Smooth muscle cell of the brain vasculature (primary cell): ENCODE measurements around the gene YIF1A.
A peak's percentile ranks its signal among the peaks of the same experiment; 100 is the strongest.
"Not testable (repeated sequence)": the region's sequence is repeated elsewhere in the genome, so short reads cannot be mapped to it uniquely, and the experiment has no call there.

ENCODE experiments used
- DNase-seq: peaks from one replicate; pipeline ENCODE4 v3.0.0-alpha.2; 2012; ENCODE audit warnings: low read depth, low spot score

The YIF1A gene

GRCh38 chr11:66271816-66272215, 17.1 kb downstream of the YIF1A start:
- DNase-seq, result no peak

DNA sequence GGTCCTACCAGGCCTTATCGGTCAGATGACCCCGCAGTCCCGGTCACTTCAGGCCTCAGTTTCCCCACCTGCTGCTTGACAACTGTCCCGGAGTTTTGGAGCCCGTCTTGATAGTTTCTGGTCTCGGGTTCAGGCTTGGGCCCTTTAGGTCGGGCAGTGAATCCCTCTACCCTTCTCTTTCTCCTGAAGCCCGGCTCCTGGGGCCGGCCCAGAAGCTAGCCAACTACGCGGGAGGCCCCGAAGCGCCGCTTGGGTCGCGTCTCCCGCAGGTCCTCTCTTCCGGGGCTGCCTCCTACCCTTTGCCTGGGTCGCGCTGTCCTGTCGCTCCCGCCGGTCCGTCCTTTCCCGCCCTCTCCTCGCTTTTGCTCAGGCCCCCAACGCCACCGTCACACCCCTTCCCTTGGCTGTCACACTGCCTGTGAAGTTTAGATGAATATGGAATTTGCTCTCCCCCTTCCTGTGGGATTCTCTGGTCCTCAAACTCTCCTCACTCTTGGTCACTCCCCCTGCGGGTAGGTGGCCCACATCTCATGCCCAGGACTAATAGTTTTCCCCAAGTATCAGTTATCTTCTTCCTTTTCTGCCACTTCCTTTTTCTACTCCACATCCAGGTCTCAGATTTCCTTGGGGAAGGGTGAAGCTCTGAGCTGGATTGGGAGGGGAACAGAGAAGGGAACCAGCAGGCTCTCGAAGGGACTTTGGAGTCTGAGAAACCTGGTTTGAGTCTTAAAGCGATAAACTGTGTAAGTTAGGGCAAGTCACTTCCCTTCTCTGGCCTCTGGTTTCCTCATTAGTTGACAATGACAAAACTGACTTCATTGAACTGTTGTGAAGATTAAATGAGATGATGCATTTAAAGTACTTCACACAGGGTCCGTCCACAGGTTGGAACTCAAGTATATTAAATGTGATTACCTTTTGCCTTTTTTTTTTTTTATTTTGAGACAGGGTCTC, 19.7 kb downstream of the YIF1A start:
- no peak for DNase-seq

- peak; percentile 100 for DNase-seq
Observed at GRCh38 chr11:66268244-66268951, 20.5 kb downstream of the YIF1A start, which contains the start of gene RAB1B. Gene RAB1B (plus strand): TSS chr11:66268639. CDS start chr11:66268680, 41 bp downstream.

- DNase-seq, result peak; percentile 65
Observed at GRCh38 chr11:66267379-66268243, 21.3 kb downstream of the YIF1A start.

DNA sequence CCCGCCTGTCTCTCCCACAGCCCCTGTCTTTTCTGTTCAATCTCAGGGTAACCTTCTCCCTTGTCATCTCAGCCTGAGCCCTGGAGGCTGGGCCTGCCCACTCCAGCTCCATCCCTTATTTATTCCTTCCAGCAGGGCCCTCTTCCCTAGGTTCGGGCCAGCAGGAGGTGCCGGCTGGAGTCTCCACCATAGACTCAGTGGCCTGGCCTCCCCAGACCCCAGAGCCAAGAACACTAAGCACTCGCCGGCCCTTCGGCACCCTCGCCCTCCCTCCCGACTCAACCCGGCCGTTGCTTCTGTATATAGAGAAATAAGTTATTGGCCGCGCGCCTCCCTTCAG, 21.9 kb downstream of the YIF1A start:
- no peak for DNase-seq

- no peak for DNase-seq
Observed at GRCh38 chr11:66266378-66267038, 22.4 kb downstream of the YIF1A start.

DNA sequence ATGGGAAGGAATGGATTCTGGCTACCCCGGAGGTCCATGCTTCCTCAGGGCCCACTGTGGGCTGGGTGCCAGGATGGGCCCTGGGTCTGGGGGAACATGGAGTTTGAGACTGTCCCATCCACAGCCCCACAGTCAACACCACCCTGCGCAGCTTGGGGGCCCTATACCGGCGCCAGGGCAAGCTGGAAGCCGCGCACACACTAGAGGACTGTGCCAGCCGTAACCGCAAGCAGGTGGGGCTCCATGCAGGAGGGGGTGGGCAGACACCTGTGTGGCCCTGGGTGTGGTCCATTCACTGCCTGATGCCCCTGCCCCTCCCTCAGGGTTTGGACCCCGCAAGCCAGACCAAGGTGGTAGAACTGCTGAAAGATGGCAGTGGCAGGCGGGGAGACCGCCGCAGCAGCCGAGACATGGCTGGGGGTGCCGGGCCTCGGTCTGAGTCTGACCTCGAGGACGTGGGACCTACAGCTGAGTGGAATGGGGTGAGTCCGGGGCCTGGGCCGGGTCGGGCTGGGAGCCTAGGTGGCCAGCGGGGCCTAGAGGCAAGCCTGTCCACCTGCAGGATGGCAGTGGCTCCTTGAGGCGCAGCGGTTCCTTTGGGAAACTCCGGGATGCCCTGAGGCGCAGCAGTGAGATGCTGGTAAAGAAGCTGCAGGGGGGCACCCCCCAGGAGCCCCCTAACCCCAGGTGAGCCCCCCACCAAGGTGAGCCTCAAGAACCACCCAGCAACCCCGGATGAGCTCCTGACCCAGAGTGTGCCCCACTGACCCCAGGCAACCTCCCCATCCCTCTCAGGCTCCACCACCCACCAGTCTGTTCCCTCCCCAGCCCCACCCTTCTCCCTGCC, 23.2 kb downstream of the YIF1A start:
- no peak for DNase-seq

DNA sequence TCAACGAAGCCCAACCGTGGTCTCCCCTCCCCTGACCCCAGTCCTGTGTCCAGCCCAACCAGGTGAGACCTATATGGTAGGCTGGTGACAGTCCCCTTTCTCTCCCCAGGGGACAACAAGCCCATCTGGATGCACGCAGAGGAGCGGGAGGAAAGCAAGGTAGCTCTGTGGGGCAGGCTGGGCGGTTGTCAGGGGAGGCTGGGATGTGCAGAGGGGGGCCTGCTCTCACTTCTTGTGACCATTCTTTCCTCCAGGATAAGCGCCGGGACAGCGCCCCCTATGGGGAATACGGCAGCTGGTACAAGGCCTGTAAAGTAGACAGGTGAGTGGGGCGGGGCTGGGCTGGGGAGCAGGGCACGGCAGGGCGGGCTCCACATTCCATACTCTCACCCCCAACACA, 24.0 kb downstream of the YIF1A start:
- no peak for DNase-seq

GRCh38 chr11:66264383-66264782, 24.6 kb downstream of the YIF1A start:
- no peak for DNase-seq

- DNase-seq, result no peak
Observed at GRCh38 chr11:66263785-66264184, 25.2 kb downstream of the YIF1A start.

DNA sequence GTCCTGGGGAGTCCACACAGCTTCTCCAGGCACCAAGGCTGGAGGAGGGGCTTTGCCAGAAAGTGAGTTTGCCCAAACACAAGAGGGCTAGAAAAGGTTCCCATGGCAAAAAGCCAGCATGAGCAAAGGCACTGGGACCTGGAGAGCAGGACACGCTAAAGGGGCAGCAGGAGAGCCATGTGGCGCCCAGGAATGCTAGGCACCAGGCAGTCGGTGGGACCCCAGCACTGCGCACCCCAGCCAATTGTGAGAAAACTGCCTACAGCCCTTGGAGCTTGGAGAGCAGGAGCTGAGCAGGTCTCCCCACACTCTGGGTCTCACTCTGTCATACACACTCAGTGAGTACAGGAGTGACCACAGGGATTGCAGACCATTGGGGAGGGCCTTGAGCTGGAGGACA, 25.7 kb downstream of the YIF1A start:
- DNase-seq, result no peak

DNA sequence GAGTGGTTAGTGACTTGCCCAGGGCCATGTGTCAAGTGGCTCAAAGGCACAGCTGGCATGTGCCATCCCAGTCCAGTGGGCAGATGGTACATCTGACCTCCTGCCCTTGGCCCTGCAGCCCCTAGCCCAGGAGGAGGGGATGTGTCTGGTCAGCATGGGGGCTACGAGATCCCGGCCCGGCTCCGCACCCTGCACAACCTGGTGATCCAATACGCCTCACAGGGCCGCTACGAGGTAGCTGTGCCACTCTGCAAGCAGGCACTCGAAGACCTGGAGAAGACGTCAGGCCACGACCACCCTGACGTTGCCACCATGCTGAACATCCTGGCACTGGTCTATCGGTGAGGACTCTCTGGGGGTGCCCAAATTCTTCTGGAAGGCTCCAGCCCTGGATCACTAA, 26.2 kb downstream of the YIF1A start:
- DNase-seq, result no peak

DNA sequence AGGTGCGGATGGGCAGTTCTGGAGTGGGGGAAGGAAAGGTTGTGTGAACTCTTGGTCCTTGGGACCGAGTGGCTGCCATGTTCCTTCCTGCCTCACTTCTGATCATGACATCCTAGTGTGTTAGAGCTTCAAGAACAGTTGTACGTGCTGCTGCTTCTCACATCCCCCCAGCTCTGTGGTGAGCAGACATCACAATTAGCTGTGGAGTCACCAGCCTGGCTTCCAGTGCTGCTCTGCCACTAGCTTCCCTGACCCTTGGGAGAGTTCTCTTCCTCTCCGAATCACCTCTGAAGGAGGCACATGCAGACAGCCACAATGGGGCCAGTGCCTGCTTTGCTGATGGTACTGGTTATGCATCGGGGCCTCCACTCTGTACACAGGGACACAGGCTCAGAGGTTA, 26.8 kb downstream of the YIF1A start:
- no peak for DNase-seq

DNA sequence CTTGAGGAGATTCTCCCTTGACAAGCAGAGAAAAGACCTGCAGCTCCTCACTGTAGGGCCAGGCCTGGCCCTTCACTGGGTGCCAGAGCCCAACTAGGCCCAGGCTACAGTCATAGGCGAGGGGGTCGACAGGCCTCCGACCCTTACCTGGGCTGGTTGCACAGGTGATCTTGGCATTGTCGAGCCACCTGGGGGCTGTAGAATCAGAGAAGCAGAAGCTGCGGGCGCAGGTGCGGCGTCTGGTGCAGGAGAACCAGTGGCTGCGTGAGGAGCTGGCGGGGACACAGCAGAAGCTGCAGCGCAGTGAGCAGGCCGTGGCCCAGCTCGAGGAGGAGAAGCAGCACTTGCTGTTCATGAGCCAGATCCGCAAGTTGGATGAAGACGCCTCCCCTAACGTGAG, 27.4 kb downstream of the YIF1A start:
- DNase-seq, result no peak

- no peak for DNase-seq
Observed at GRCh38 chr11:66259956-66260355, 29.0 kb downstream of the YIF1A start.

DNA sequence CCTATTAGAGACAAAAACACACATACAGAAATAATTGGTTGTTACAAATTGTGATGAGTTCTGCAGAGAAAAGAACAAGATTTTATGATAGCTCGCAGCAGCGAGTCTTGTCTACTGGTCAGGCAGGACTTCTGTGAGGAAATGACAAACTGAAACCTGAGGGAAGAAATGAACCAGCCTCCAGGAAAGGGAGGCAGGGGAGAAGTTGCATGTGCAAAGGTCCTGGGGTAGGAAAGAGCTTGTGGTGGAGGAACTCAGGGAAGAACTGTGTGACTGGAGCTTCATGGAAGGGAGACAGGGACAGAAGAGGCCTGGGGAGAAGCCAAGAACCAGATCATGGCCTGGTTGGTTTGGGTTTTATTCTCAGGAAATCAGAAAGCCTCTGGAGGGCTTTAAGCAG, 29.7 kb downstream of the YIF1A start:
- DNase-seq, result no peak

DNA sequence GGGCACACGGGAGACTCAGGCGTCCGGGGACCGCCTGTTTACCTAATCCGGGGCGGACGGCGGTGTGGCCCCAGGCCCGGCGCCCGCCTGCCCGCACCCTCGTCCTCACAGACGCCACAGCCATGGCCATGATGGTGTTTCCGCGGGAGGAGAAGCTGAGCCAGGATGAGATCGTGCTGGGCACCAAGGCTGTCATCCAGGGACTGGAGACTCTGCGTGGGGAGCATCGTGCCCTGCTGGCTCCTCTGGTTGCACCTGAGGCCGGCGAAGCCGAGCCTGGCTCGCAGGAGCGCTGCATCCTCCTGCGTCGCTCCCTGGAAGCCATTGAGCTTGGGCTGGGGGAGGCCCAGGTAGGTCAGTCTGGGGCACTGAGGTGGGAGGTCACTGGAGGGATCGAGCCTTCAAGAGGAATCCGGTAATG, 30.5 kb downstream of the YIF1A start:
- no peak for DNase-seq

GRCh38 chr11:66253081-66253480, 35.9 kb downstream of the YIF1A start:
- not testable (repeated sequence) for DNase-seq

GRCh38 chr11:66251809-66252208, 37.1 kb downstream of the YIF1A start:
- no peak for DNase-seq

- DNase-seq, result no peak
Observed at GRCh38 chr11:66248903-66249302, 40.0 kb downstream of the YIF1A start.
